OCI-LY7 (cell line): Measurements from ENCODE around the gene KCNJ11. TPM values are rescaled to one million over a fixed set of nuclear protein-coding genes. Genes with fewer than 3 reads are reported as not detected.

Source experiments
- BruUV-seq: library from RNA; stranded (reverse); fragments of 400-500 nt; replicated peaks from 2 replicates; lab custom pipeline; 2021; lab: Mats Ljungman, UMichigan
- CTCF ChIA-PET: fragments of 300-600 bp; sonication (Branson Sonifier 250); formaldehyde crosslinking; loops from one replicate; lab custom pipeline; 2022; ENCODE audit warnings: antibody characterized with exemption; ENCODE audit not compliant: unreplicated experiment; lab: Charles Lee
- POLR2A ChIA-PET: fragments of 300-600 bp; sonication (Branson Sonifier 250); formaldehyde crosslinking; loops from one replicate; lab custom pipeline; 2022; ENCODE audit warnings: antibody characterized with exemption; lab: Charles Lee
- DNase-seq: peaks from one replicate; pipeline ENCODE4 v3.0.0-alpha.2; 2015; ENCODE audit warnings: low spot score
- H2AFZ ChIP-seq: fragments of 200-600 bp; sonication (generic), shearing (Covaris generic); 2 replicates; pipeline ENCODE4 v1.6.1; 2014; ENCODE audit warnings: mild to moderate bottlenecking, antibody characterized with exemption, low read length, moderate library complexity
- H3K27ac ChIP-seq: fragments of 200-600 bp; sonication (generic); 2 replicates; pipeline ENCODE4 v1.5.1; 2014; ENCODE audit warnings: mixed run types, low read depth, mild to moderate bottlenecking, moderate library complexity, low read length, inconsistent platforms; ENCODE audit not compliant: poor library complexity, severe bottlenecking
- H3K36me3 ChIP-seq: fragments of 200-600 bp; sonication (generic); 2 replicates; pipeline ENCODE4 v1.6.1; 2014; ENCODE audit warnings: mild to moderate bottlenecking, antibody characterized with exemption, low read length, moderate library complexity, mixed read lengths; ENCODE audit not compliant: insufficient read depth
- H3K4me1 ChIP-seq: fragments of 200-600 bp; sonication (generic); 2 replicates; pipeline ENCODE4 v1.5.1; 2014; ENCODE audit warnings: mild to moderate bottlenecking, low read length; ENCODE audit not compliant: insufficient read depth, poor library complexity, severe bottlenecking
- H3K4me2 ChIP-seq: fragments of 200-600 bp; sonication (generic); 2 replicates; pipeline ENCODE4 v1.6.1; 2014; ENCODE audit warnings: mild to moderate bottlenecking, low read length
- H3K4me3 ChIP-seq: fragments of 200-600 bp; sonication (generic); 2 replicates; pipeline ENCODE4 v1.5.1; 2014; ENCODE audit warnings: mild to moderate bottlenecking, low read depth, low read length; ENCODE audit not compliant: poor library complexity, severe bottlenecking
- H3K79me2 ChIP-seq: fragments of 200-600 bp; sonication (generic); 2 replicates; pipeline ENCODE4 v1.6.1; 2016; ENCODE audit warnings: low read depth, mild to moderate bottlenecking, low read length, moderate library complexity, mixed read lengths; ENCODE audit not compliant: insufficient read depth
- H3K9me2 ChIP-seq: fragments of 200-600 bp; sonication (generic); 2 replicates; pipeline ENCODE4 v1.6.1; 2016; ENCODE audit warnings: mild to moderate bottlenecking, low read length, mixed read lengths; ENCODE audit not compliant: insufficient read depth
- H3K9me3 ChIP-seq: fragments of 200-600 bp; sonication (generic); 2 replicates; pipeline ENCODE4 v1.6.1; 2014; ENCODE audit warnings: mild to moderate bottlenecking, mixed run types, low read length, mixed read lengths
- H4K20me1 ChIP-seq: fragments of 200-600 bp; sonication (generic); 2 replicates; pipeline ENCODE4 v1.6.1; 2014; ENCODE audit warnings: mild to moderate bottlenecking, antibody characterized with exemption, low read length, moderate library complexity, mixed read lengths; ENCODE audit not compliant: insufficient read depth
- EZH2phosphoT487 ChIP-seq: fragments of 200-600 bp; sonication (generic); IDR thresholded peaks from 2 replicates; pipeline ENCODE4 v1.6.1; 2018; ENCODE audit warnings: low read depth, borderline replicate concordance, mild to moderate bottlenecking, mixed run types, antibody characterized with exemption, low read length, moderate library complexity, mixed read lengths
- intact Hi-C: fragments of 100-400 bp; cut with micrococcal nuclease; formaldehyde crosslinking; loops from one replicate; pipeline ENCODE4 v1.10.0; 2022; ENCODE audit not compliant: unreplicated experiment
- total RNA-seq, 2 experiments: library from RNA; depleted of rRNA in 1 of 2; stranded (reverse); fragments of >200 nt in 1 of 2; shearing (Covaris generic) in 1 of 2; gene quantifications; 2 replicates each; pipeline ENCODE4 v1.2.3, GENCODE V29; 2014 to 2022
- TF ChIP-seq, protein P1 (sequence below): fragments of 200-600 bp; sonication (generic); conservative IDR thresholded peaks from 2 replicates; pipeline ENCODE4 v1.5.1; 2014; ENCODE audit warnings: mild to moderate bottlenecking, antibody characterized with exemption, low read length, moderate library complexity, mixed read lengths

Gene KCNJ11
- total RNA-seq, 2 experiments from 2014 or later = 7.0 to 8.0 TPM

- Histone ChIP-seq H3K4me3 (no peak overlapping the region), H4K20me1 (no peaks in the 10 kb centered on the region), H3K9me3 (no peaks in the 10 kb centered on the region), H2AFZ (no peak overlapping the region), H3K36me3 (no peaks in the 10 kb centered on the region), H3K27ac (no peak overlapping the region), H3K79me2 (no peaks in the 10 kb centered on the region), H3K4me1 (peaks cover 37% of the 10 kb centered on the region), H3K9me2 (no peaks in the 10 kb centered on the region), H3K4me2 (no peak overlapping the region)
- TF ChIP-seq, protein P1, sequence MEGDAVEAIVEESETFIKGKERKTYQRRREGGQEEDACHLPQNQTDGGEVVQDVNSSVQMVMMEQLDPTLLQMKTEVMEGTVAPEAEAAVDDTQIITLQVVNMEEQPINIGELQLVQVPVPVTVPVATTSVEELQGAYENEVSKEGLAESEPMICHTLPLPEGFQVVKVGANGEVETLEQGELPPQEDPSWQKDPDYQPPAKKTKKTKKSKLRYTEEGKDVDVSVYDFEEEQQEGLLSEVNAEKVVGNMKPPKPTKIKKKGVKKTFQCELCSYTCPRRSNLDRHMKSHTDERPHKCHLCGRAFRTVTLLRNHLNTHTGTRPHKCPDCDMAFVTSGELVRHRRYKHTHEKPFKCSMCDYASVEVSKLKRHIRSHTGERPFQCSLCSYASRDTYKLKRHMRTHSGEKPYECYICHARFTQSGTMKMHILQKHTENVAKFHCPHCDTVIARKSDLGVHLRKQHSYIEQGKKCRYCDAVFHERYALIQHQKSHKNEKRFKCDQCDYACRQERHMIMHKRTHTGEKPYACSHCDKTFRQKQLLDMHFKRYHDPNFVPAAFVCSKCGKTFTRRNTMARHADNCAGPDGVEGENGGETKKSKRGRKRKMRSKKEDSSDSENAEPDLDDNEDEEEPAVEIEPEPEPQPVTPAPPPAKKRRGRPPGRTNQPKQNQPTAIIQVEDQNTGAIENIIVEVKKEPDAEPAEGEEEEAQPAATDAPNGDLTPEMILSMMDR = no peak
- TF ChIP-seq EZH2phosphoT487 = no peak
- BruUV-seq = no TSS peak
- CTCF ChIA-PET = interaction anchor here (1.0 kb wide), 1 partner anchor 11 kb away, joined by 3 read pairs; no protein-coding TSS in a partner anchor
- intact Hi-C loops = no loop called here
- DNase-seq = no peak
- POLR2A ChIA-PET = no interaction called here
Observed at GRCh38 chr11:17402486-17402885, 14.0 kb upstream of the KCNJ11 start.

GRCh38 chr11:17401841-17402240, 13.4 kb upstream of the KCNJ11 start:
- POLR2A ChIA-PET = interaction anchor here (2.5 kb wide), 1 partner anchor 10 kb away, joined by 10 read pairs; no protein-coding TSS in a partner anchor
- TF ChIP-seq, protein P1 = no peak
- no peak for TF ChIP-seq EZH2phosphoT487
- DNase-seq = no peak
- no peaks in the 10 kb centered on the region for H3K9me2 ChIP-seq
- no peaks in the 10 kb centered on the region for H3K36me3 ChIP-seq
- H3K79me2 ChIP-seq = no peaks in the 10 kb centered on the region
- no peak overlapping the region for H3K4me3 ChIP-seq
- H3K9me3 ChIP-seq = no peaks in the 10 kb centered on the region
- 0 out of 2 replicates have a peak overlapping the region, but pooled peaks have one; percentile 55 for H3K4me2 ChIP-seq
- intact Hi-C loops = no loop called here
- CTCF ChIA-PET = no interaction called here
- H3K4me1 ChIP-seq = peaks cover 37% of the 10 kb centered on the region
- no peak overlapping the region for H2AFZ ChIP-seq
- no TSS peak for BruUV-seq
- no peak overlapping the region for H3K27ac ChIP-seq
- no peaks in the 10 kb centered on the region for H4K20me1 ChIP-seq

- Histone ChIP-seq H3K79me2 (no peaks in the 10 kb centered on the region), H3K4me2 (0 out of 2 replicates have a peak overlapping the region, but pooled peaks have one; percentile 55), H3K9me2 (no peaks in the 10 kb centered on the region), H3K4me3 (no peak overlapping the region), H3K36me3 (no peaks in the 10 kb centered on the region), H3K9me3 (no peaks in the 10 kb centered on the region), H3K27ac (no peak overlapping the region), H2AFZ (peak overlapping the region; percentile 94; the same call in 1 of the 2 replicates), H3K4me1 (peaks cover 37% of the 10 kb centered on the region), H4K20me1 (no peaks in the 10 kb centered on the region)
- intact Hi-C loops = no loop called here
- TF ChIP-seq EZH2phosphoT487 = no peak
- TF ChIP-seq, protein P1 = no peak
- no TSS peak for BruUV-seq
- ChIA-PET POLR2A (interaction anchor here (1.1 to 2.5 kb wide), 3 partner anchors 9 to 25 kb away, joined by 3 to 10 read pairs (median 3); no protein-coding TSS in a partner anchor), CTCF (no interaction called here)
- DNase-seq = no peak
Observed at GRCh38 chr11:17401316-17401715, 12.9 kb upstream of the KCNJ11 start.
